Stimulated activated CD8-positive, alpha-beta memory T cell treated with anti-CD3 and anti-CD28 coated beads, Interleukin-2, amount 100 ng/mL, for 1 hour (primary cell): ENCODE data around the gene PEX5L.
"Not testable (repeated sequence)": the region's sequence is repeated elsewhere in the genome, so short reads cannot be mapped to it uniquely, and the experiment has no call there.

ENCODE experiments used
- DNase-seq, 2 donors: peaks; one replicate each; pipeline ENCODE4 v3.0.0-alpha.2; 2020; ENCODE audit warnings: low read depth in 2 of 2

The PEX5L gene

DNA sequence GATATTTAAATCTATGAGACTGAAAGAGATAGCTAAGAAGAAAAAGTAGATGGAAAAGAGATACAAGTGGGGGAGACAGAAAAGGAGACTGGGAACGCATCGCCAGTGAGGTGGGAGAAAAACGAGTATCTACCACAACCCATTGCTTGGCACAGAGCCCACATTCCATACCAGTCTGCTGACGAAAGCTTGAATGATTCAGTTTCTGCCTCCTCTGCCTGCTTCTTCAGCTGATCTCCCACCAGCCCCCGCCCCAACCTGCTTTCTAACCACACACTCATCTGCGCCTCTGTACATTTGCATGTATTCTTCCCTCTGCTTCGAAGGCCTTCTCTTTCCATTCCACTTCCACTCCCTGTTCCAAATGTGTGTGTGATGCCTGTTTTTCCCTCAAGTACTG, 195.8 kb downstream of the PEX5L start:
- DNase-seq = no peak

DNA sequence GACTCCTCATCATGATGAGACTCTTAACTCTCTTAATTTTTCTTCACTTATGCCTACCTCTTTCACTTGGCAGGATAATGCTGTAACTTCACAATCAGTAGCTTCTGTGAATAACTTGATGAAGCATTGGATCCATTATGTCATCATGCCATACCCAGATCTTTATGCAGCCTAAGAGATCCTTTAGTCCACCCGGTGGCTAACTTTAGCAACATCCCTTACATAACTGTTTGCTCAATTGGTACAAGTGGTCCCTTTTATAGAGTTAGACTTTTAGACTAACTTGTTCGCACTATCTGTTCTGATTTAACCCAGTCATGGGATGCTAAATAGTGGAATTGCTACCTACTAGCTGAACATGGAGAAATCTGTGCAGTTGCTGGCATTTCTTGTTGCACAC, 199.4 kb downstream of the PEX5L start:
- DNase-seq = no peak

DNA sequence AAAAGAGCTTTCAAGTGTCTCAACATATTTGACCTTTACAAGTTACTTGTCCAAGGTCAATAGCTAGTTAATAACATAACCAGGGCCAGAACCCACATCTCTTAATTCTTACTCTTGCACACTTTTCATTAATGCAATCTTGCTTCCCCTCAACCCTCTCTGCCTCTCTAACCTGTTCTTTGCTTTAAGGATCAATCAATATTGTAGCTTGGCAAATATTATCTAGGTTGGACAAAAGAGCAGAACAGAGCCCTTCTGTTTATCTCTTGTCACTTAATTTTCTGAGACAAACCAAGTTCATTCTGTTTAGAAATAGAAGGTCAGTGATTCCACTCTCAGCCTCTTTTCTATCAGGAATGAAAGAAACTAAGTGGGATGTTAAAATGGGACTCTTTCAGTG, 203.4 kb downstream of the PEX5L start:
- DNase-seq = no peak

DNA sequence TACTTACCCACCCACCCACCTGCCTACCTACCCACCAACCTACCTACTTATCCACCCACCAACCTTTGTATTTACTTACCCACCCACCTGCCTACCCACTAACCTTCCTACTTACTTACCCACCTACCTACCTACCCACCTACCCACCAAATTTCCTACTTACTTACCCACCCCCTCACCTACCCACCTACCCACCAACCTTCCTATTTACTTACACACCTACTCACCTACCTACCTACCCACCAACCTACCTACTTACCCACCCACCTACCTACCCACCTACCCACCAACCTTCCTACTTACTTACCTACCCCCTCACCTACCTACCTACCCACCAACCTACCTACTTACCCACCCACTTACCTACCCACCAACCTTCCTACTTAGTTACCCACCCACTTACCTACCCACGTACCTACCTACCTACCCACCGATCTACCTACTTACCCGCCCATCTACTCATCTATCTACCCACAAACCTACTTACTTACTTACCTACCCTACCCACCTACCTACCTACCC, 204.3 kb downstream of the PEX5L start:
- DNase-seq = no peak

DNA sequence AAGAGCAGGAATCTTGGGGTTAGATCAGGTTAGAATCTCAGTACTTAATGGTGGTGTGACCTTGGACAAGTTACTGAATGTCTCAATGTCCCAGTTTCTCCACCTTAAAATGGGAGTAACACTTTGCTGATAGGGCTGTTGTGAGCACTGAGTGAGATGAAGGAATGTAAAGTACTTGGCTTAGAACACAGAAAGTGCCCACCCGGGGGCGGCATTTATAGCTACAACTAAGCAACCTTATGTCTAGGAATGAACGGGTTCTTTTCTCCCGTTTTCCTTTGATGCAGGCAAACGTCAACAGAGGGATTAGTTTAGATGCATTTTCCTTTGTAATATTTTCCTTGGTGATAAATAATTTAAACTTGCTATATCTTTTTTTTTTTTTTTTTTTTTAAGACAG, 207.3 kb downstream of the PEX5L start:
- DNase-seq = no peak

DNA sequence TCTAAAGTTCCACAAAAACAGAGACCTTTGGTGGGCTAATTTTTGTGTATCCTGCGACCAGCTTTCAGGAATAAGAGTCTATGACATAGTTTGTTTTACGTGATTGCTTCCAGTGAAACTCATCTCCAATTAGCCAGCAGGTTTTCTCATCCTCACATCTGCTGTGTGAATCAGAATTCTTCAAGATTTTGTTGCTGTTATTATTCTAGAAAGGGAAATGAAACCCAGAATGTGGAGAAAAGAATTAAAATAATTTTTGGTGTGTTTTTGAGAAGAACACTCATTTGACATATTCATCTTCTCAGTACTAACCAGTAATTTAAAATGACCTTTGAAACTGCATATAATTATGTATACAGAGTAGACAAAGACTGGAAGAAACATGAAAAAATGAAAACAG, 208.0 kb downstream of the PEX5L start:
- DNase-seq = no peak

DNA sequence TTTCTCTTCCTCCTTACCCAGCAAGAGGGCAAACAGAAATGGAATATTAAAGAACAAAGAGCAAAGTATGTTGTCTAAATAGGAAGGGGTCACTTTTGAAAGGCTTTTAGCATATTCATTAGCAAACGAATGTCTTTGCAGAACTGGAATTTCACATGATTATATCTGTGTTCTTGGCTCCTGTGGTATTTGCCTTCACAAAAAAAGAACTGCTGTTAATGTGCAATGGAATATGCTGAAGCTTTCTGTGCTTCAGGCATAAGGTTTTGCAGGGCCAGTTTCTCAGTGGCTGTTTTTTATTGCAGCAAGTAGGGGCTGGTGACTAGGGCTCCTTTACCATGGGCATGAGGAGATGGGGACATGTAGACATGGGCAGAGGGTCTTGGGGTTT, 210.5 kb downstream of the PEX5L start:
- no peak for DNase-seq

DNA sequence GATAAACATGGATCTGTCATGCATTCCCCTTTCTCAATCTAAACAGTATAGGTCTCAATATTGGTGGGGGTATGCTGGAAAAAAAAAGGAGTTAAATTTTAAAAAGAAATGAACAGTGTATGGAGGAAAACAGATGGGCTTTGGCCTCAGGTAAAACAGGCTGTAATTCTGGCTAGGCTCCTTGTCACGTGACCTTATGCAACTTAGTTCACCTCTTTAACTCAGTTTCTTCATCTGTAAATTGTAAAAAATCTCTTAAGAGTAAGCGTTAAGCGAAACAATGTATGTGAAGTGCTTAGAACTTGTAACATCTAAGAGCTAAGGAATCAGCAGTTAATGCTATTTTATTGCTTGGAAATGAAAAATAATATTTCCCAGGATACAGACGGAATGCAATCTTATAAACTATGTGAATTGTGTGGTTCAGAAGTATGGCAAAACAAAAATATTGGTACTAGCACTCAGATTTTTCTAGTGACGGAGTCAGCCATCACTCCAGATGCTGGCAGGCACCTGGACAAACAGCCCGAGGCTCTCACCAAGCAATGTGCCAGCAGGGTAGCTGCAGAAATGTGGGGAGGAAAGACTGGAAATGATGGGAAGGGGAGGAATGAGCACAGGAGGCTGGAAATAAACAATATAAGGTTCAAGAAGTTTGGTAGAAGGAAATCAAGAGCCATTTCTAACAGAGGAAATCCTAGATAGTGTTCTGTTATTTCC, 211.1 kb downstream of the PEX5L start:
- DNase-seq = no peak

DNA sequence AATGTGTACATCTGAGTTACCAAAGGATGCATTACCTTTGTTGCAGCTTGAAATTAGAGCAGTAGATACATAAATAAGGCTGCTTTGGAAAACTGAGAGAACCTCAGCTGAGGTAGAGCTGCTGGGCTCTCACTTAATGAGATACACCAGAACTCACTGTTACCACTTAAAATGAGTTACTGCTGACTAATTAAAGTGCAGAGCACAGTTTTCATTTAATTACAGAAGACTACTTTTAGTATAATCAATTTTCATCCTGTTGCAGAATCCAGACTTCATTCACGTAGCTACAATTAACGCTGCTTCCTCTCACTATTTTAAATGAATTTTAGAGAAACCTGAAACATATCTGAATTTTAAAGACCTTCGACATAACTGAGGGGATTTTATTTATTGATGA, 214.4 kb downstream of the PEX5L start:
- DNase-seq = no peak

DNA sequence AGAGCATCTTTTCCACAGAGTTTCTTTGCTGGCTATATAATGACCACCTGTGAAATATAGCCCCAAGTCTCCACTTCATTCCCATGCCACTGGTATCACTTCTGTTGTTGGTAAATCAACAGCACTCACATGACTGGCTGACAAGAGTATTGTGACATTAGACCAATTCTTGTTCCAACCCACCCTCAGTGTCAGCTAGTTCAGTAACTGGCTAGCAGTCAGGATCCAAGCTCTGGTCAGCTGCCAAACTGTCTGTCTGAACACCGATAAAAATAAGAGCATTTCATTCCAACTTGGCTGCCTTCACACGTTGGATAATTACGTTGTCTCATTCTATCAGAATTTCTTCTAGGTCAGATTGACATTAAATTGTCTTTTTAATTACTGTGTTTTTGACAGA, 217.4 kb downstream of the PEX5L start:
- DNase-seq = no peak

DNA sequence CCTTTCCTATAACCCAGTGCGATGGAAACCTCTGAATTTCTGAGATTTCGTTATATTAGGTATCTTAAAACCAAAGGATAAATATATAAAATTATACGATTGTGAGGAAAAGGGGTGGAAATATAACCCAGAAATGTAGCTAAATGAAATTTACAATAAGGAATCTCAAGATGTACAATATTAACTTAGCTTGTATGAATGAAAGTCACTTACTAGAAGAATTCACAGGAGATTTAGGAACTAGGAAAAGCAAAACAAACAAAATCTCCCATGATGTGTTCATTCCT, 224.7 kb downstream of the PEX5L start:
- DNase-seq = no peak

DNA sequence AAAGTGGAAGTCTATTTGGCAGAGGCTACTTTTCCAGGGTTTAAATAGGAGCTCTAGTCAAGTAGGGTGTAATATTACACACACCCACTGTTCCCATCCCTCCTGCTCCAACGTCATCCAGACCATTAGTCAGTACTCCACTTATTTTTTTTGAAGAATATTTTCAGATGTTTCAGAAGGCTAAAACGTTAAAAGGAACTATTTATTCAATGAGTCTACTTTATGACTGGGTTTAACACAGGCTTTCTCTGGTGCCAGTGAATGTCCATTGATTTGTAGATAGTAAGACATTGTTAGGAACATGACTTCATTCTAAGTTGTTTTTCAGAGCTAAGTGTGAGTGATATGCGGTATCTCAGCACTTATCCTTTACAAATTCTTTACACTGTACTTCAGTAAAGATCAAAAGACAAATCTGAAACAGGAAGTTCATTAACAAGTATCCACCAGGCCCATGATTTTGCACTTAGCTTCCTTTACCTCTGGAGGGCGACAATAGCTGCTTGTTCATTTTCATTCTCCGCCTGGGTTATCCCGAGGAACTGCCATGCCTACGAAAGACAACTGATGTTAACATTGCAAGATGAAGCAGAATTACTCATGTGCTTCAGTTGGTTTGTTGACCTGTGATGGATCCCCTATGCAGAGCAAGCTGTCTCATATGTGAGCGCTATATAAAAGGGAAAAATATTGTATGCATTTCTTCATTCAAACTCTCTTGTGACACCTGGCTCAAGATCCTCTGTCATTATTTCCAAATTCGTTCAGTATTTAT, 225.2 kb downstream of the PEX5L start:
- DNase-seq = no peak

DNA sequence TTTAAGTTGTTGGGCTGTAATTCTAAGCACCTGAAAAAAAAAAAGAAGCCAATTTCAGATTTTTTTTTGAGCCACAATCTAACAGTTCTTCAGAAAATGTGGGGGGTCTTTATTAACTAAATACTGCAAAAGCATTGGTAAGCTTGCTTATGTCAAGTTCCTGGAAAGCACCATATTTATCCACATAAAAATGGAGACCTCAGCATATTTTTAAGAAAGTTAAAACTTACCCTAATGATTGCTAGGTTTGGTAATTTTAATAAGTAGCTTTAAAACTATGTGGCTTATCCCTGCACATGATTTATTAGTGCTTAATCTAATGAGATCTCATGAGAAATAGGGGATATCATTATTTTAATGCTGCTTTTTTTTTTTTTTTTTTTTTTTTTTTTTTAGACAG, 227.1 kb downstream of the PEX5L start:
- DNase-seq = no peak

DNA sequence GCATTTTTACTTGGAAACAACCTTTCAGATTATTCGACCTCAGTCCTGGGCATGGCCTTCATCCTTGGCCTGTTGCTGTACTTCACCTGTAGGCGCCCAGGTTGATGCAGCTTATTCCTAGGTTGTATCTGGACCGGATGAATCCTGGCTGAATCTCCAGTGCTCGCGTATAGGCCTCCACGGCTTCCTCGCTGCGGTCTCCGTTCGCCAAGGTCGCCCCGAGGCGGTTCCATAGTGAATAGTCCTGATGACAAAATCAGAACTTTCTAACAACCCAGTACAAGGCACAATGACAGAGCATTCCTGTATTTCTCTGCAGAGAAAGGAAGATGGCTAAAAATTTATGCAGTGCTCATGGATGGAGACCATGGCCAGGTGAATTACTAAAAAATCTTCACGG, 229.1 kb downstream of the PEX5L start:
- no peak for DNase-seq

DNA sequence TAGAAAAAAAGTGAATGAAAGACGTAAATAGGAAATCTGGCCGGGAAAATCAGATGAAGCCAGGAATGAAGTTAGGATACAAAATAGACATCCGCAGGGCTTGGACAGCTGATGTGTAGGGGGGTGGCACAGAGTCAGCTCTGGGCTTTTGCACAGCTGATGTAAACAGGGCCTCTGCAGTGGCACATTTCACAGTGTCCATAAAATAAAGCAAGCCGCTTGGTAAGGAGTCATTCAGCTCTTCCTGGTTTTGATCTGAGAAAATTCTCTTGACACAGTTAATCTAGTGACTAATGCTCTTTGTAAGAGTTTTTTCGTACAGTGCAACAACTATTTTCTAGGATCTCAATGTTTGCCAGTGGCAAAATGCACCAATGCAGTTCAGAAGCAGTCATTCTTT, 230.6 kb downstream of the PEX5L start:
- no peak for DNase-seq

DNA sequence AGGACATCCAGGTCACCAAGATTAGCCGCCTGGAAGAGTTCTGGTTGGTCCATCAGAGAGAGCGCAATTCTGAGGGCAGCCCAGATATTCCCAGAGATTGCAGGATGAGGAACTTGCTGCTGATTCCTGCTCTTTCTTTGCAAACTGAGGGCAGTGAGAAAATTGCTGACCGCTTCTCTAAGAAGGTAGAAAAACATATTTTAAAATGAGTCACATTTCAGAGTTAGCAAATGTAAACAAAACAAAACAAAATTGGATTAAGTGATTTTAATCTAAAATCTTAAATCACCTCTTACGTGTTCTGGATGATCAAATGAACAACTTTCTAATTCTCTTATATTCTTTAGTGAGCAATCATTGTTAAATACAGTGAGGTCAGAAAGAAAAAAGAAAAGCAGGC, 234.9 kb downstream of the PEX5L start:
- DNase-seq = no peak

DNA sequence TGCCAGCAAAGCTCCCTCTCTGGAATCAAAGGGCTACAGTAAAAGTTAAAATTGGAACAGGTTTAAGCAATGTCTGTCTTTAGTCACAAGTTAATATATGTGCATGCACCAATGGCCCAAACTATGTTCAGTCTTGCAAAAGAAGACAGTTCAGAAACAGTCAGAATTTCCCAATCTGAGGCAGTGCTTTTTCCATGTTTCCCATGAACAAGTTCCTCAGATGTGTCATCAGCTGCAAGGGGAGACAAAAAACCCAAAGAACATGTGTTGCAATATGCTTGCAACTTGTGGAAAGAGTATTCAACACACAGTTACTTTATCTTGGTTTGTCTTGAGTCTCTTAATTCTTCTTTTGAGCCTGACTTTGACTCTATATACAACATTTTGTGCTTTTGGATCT, 235.5 kb downstream of the PEX5L start:
- no peak for DNase-seq

DNA sequence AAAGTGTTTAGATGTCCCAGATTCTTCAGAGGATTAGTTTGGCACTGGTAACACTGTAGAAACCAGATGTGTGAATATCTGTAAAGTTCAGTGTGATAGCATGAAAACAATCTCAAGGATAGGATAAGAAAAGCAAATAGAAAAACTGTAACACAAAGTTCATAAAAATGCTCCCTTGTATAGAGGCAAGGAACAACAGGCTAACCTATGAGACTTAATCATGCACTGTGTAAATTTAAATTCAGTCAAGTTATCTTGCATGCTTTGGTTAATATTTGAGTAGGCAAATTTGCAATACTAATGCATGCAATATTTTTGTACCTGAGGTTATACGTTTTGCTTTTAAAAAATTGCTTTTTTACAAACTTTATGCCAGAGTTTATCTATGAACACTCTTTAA, 239.5 kb downstream of the PEX5L start:
- no peak for DNase-seq

DNA sequence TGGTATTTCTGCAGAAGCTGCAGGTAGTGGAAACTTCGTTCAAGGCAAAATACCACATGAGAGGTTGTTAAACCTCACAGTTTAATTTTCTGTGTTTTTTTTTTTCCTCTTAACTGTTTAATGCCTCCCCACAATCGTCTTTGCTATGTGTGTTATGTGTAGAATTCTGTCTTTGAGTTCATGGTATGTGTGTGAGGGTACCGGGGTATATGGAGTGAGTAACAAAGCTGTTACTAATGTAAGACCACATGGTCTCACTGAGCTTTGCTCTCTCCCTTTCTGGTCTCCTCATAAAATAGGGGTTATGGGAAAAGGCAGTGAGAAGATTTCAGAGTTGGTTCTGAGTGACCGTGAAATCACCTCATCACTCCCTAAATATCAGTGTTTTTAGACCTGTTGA, 240.3 kb downstream of the PEX5L start:
- no peak for DNase-seq

DNA sequence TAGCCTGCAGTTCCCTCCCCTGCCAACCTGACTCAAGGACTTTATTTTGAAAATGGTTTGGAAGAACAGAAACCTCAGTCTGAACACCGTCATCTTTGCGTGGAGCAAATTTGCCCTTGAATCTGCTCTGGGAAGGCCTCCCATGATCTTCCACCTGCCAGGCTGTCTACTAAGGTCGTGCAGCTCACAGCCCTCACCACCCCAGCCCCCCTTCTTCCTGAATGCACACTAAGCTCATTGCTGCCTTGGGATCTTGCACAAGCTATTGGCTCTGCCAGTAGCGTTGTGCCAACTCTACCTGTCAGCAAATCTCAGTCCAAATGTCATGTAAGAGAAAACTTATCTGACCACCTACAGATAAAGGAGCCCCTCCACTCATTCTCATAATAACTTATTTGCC, 242.4 kb downstream of the PEX5L start:
- no peak for DNase-seq

DNA sequence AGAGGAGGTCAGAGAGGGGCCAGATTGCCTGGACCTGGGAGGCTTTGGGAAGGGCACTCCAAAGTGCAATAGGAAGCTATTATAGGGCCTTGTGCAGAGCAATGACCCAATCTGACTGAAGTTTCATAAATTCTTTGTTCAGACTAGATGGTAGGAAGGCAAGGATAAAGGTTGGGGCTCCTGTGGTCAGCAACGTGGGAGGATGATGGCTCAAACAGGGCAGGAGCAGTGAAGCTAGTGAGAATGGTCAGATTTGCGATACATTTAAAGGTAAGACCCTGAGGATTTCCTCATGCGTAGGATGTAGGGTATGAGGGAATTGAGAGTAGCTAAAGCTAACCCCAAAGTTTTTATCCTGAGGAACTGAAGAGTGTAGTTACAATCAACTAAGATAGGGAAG, 244.9 kb downstream of the PEX5L start:
- no peak for DNase-seq

DNA sequence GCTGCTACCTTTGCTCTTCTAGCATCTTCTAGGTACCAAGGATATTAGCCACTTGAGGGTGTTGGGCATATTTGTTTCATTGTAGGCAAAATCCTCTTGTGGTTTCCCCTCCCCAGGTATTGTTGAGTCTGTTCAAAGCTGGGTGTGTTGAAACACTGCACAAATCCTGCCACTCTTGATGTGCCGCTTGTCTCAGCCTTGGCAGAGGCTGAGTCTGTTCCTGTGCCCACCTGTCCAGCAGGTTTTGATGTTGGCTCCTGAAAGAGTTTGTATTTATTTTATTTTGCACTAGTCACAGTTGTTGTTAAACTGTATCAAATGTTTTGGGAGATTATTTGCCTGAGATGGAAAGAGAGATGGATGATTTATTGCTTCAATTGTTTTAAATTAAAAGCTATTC, 247.7 kb downstream of the PEX5L start:
- DNase-seq = no peak

DNA sequence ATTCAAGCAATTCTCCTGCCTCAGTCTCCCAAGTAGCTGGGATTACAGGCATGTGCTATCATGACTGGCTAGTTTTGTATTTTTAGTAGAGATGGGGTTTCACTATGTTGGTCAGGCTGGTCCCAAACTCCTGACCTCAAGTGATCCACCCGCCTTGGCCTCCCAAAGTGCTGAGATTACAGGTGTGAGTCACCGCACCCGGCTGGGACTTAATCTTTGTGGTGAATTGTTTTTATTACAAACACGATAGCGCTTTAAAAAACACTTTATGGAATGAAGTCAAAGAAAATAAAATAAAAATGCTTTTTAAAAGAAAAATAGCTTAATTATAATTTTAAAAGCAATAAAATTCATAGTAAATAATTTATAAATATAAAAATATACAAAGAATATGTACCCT, 253.9 kb downstream of the PEX5L start:
- DNase-seq = not testable (repeated sequence)
